K562 (cell line): ENCODE measurements around the gene NT5C1A.

Source experiments
- CBX5 ChIP-seq: IDR thresholded peaks from 2 replicates; pipeline ENCODE4 v1.6.1; 2014; ENCODE audit warnings: low read depth, borderline replicate concordance
- CC2D1A ChIP-seq: fragments of 450-650 bp; IDR thresholded peaks from 2 replicates; pipeline ENCODE4 v1.6.1; 2017; ENCODE audit warnings: mild to moderate bottlenecking
- CREBBP ChIP-seq: IDR thresholded peaks from one replicate; pipeline ENCODE4 v1.6.1; 2012; ENCODE audit warnings: low read depth, mild to moderate bottlenecking, control low read depth, inconsistent platforms, low read length
- ESRRA ChIP-seq: fragments of 450-650 bp; IDR thresholded peaks from 2 replicates; pipeline ENCODE4 v1.6.1; 2014; ENCODE audit warnings: low read depth, mild to moderate bottlenecking, moderate library complexity, borderline replicate concordance
- LCOR ChIP-seq: sonication (generic); formaldehyde crosslinking; IDR thresholded peaks from 2 replicates; pipeline ENCODE4 v1.8.0; 2022; ENCODE audit warnings: mild to moderate bottlenecking, missing genetic modification reagents
- RAD21 ChIP-seq, 2 experiments: fragments of 250-450 bp in 1 of 2; fragments of 450-650 bp in 1 of 2; sonication (Bioruptor Pico) in 1 of 2; formaldehyde crosslinking in 1 of 2; IDR thresholded peaks in 1 of 2; conservative IDR thresholded peaks in 1 of 2; 2 replicates each; pipeline versions ENCODE4 v1.4.0 to v1.8.0; 2020 to 2022; ENCODE audit warnings: mild to moderate bottlenecking in 2 of 2, moderate library complexity in 1 of 2
- ZKSCAN1 ChIP-seq: fragments of 150-350 bp; IDR thresholded peaks from 2 replicates; pipeline ENCODE4 v1.6.1; 2016; ENCODE audit warnings: low read depth, low read length
- ZNF76 ChIP-seq: fragments of 250-450 bp; sonication (Bioruptor Pico); IDR thresholded peaks from 2 replicates; pipeline ENCODE4 v1.4.0; 2020; ENCODE audit warnings: mild to moderate bottlenecking, moderate library complexity, borderline replicate concordance
- TF ChIP-seq, protein P1 (sequence below), 3 experiments: IDR thresholded peaks in 2 of 3; conservative IDR thresholded peaks in 1 of 3; 2 replicates each; pipeline ENCODE4 v1.5.1; 2011 to 2012; ENCODE audit warnings: low read length in 3 of 3, mild to moderate bottlenecking in 3 of 3, control low read depth in 2 of 3, improper control_type of control experiment in 1 of 3, inconsistent platforms in 1 of 3, low read depth in 1 of 3, mixed read lengths in 1 of 3, moderate library complexity in 1 of 3; ENCODE audit not compliant: insufficient read depth in 2 of 3
- TF ChIP-seq, protein P2 (sequence below), 3 experiments: fragments of 200-800 bp in 1 of 3; fragments of 250-450 bp in 1 of 3; fragments of 450-650 bp in 1 of 3; sonication (Bioruptor Pico) in 1 of 3; sonication (Bioruptor generic) in 1 of 3; formaldehyde crosslinking in 1 of 3; IDR thresholded peaks; 2 replicates each; pipeline versions ENCODE4 v1.6.1 to v1.8.0; 2016 to 2022; ENCODE audit warnings: mild to moderate bottlenecking in 2 of 3, missing genetic modification characterization in 2 of 3, missing compliant biosample characterization in 1 of 3, moderate library complexity in 1 of 3

DNA sequence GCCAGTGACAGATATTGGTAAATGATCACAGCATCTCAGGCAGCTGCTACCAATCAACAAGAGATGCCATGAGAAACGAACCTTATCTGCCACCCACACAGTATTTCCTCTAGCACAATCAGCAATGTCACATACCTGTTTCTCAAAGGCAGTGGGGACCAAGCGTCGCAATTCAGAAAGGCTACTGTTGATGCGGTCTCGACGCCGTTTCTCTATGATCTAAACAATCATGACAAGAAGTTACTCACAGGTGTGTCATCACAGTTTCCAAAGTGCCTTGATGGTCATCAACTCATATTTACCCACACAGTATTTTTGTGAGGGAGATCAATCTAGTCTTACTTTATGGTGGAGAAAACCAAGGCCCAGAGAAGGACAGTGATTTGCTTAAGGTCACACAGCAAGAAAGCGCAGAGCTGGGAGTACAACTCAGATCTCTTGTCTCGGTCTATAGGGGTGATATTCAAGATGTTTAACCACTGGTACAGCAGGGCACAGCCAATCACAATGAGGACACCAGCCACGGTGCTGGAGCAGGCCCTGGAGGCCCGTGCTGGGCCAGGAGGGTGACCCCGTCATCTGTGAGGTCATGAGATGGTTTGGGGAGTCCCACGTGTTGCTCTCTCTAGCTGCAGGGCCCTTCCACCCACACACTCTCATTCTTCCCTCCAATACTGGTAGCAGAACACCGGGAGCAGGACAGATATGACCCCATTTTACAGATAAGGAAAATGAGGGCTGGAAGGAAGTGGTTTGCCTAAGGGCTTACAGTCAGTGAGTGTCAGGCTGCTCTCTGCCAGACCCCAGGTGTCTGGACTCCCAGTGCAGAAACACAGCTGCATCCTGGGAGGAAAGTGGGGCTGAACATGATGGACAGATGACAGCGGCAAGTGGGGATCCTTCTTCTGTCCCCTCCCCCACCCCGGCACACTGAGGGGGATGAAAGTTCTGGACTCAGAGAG is 40.3 kb downstream of the NT5C1A start:
- TF ChIP-seq ESRRA (no peak), LCOR (CRISPR knock-in tag) (no peak), CBX5 (no peak), ZKSCAN1 (no peak), CC2D1A (no peak), RAD21 (CRISPR knock-in tag; conservative IDR thresholded peaks at IDR 0.05 in 1 of 2, IDR thresholded peaks at IDR 0.05 in 1 of 2) (no peak), CREBBP (no peak), ZNF76 (CRISPR knock-in tag) (no peak)
- TF ChIP-seq, protein P1, sequence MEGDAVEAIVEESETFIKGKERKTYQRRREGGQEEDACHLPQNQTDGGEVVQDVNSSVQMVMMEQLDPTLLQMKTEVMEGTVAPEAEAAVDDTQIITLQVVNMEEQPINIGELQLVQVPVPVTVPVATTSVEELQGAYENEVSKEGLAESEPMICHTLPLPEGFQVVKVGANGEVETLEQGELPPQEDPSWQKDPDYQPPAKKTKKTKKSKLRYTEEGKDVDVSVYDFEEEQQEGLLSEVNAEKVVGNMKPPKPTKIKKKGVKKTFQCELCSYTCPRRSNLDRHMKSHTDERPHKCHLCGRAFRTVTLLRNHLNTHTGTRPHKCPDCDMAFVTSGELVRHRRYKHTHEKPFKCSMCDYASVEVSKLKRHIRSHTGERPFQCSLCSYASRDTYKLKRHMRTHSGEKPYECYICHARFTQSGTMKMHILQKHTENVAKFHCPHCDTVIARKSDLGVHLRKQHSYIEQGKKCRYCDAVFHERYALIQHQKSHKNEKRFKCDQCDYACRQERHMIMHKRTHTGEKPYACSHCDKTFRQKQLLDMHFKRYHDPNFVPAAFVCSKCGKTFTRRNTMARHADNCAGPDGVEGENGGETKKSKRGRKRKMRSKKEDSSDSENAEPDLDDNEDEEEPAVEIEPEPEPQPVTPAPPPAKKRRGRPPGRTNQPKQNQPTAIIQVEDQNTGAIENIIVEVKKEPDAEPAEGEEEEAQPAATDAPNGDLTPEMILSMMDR (IDR thresholded peaks at IDR 0.05 in 2 of 3, conservative IDR thresholded peaks at IDR 0.05 in 1 of 3; ENCODE audit: insufficient read depth in 2 of 3, low read depth in 1 of 3, low read length in 3 of 3), result no peak
- TF ChIP-seq, protein P2, sequence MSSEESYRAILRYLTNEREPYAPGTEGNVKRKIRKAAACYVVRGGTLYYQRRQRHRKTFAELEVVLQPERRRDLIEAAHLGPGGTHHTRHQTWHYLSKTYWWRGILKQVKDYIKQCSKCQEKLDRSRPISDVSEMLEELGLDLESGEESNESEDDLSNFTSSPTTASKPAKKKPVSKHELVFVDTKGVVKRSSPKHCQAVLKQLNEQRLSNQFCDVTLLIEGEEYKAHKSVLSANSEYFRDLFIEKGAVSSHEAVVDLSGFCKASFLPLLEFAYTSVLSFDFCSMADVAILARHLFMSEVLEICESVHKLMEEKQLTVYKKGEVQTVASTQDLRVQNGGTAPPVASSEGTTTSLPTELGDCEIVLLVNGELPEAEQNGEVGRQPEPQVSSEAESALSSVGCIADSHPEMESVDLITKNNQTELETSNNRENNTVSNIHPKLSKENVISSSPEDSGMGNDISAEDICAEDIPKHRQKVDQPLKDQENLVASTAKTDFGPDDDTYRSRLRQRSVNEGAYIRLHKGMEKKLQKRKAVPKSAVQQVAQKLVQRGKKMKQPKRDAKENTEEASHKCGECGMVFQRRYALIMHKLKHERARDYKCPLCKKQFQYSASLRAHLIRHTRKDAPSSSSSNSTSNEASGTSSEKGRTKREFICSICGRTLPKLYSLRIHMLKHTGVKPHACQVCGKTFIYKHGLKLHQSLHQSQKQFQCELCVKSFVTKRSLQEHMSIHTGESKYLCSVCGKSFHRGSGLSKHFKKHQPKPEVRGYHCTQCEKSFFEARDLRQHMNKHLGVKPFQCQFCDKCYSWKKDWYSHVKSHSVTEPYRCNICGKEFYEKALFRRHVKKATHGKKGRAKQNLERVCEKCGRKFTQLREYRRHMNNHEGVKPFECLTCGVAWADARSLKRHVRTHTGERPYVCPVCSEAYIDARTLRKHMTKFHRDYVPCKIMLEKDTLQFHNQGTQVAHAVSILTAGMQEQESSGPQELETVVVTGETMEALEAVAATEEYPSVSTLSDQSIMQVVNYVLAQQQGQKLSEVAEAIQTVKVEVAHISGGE (CRISPR knock-in tag; IDR thresholded peaks at IDR 0.05), result no peak
